ENCODE measurements around the gene PDE6H.

DNA sequence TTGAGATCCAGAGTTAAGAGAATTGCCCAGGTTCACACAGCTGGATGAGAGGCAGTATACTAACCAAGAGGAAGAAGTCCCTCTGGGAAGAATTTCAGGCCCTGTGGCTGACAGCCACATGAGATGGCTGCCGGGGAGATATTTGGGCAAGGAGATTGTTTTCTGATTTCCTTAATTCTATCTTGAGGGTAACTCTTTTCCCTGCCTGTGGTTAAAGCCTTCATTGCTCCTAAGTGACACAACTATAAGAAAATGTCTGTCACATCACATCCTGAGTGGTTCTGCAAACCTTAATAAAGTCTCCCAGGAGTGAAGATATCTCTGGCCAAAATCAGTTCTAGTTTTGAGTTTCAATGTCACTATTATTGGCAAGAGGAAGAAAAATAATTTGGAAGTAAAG is 21.0 kb upstream of the PDE6H start:
- TF ChIP-seq CTCF (IDR thresholded peaks at IDR 0.05) (no peak), POLR2A (IDR thresholded peaks at IDR 0.05) (no peak)
